CD14-positive monocyte (primary cell): ENCODE data around the gene IQCN. TPM values are rescaled to one million over a fixed set of nuclear protein-coding genes. Genes with fewer than 3 reads are reported as not detected.

ENCODE experiments used
- DNase-seq, 3 donors: peaks; one replicate each; pipeline ENCODE4 v3.0.0-alpha.2; 2011 to 2022
- H2AFZ ChIP-seq: 2 replicates; pipeline ENCODE4 v1.6.0; 2012; ENCODE audit warnings: mild to moderate bottlenecking, low read depth, low read length, inconsistent platforms; ENCODE audit not compliant: insufficient read depth, poor library complexity, severe bottlenecking
- H3K27ac ChIP-seq, 2 donors: 1 replicate in 1 of 2; 2 replicates in 1 of 2; pipeline ENCODE4 v1.5.1; 2012 to 2013; ENCODE audit warnings: low read length in 2 of 2, control low read depth in 1 of 2, inconsistent platforms in 1 of 2, low read depth in 1 of 2, mild to moderate bottlenecking in 1 of 2
- H3K27me3 ChIP-seq, 2 donors: one replicate each; pipeline versions ENCODE4 v1.6.0 to v1.6.1; 2011 to 2013; ENCODE audit warnings: low read length in 2 of 2; ENCODE audit not compliant: control insufficient read depth in 2 of 2, insufficient read depth in 2 of 2
- H3K36me3 ChIP-seq, 2 donors: replicated peaks in 1 of 2; 1 replicate in 1 of 2; 2 replicates in 1 of 2; pipeline versions ENCODE4 v1.5.1 to v1.6.1; 2012 to 2013; ENCODE audit warnings: low read length in 2 of 2, control low read depth in 1 of 2, inconsistent platforms in 1 of 2, mild to moderate bottlenecking in 1 of 2; ENCODE audit not compliant: insufficient read depth in 2 of 2, control insufficient read depth in 1 of 2
- H3K4me1 ChIP-seq, 2 donors: 1 replicate in 1 of 2; 2 replicates in 1 of 2; pipeline versions ENCODE4 v1.5.1 to v1.6.1; 2012 to 2013; ENCODE audit warnings: low read length in 2 of 2, control low read depth in 1 of 2, inconsistent platforms in 1 of 2, mild to moderate bottlenecking in 1 of 2, moderate library complexity in 1 of 2; ENCODE audit not compliant: insufficient read depth in 2 of 2, control insufficient read depth in 1 of 2
- H3K4me2 ChIP-seq: replicated peaks from 2 replicates; pipeline ENCODE3; 2012; ENCODE audit warnings: low read length, moderate library complexity, mild to moderate bottlenecking; ENCODE audit not compliant: poor library complexity, severe bottlenecking; ENCODE audit errors: extremely low read depth
- H3K4me3 ChIP-seq, 3 experiments: fragments of 200-600 bp in 1 of 3; sonication (generic) in 1 of 3; replicated peaks in 1 of 3; 1 replicate in 2 of 3; 2 replicates in 1 of 3; pipeline ENCODE4 v1.5.1; 2011 to 2013; ENCODE audit warnings: low read length in 3 of 3, mild to moderate bottlenecking in 3 of 3, control low read depth in 2 of 3, low read depth in 2 of 3, inconsistent platforms in 1 of 3, moderate library complexity in 1 of 3
- H3K79me2 ChIP-seq: 2 replicates; pipeline ENCODE4 v1.6.0; 2012; ENCODE audit warnings: mild to moderate bottlenecking, control low read depth, inconsistent platforms, low read length, moderate library complexity; ENCODE audit not compliant: insufficient read depth
- H3K9ac ChIP-seq: 2 replicates; pipeline ENCODE4 v1.6.0; 2017; ENCODE audit warnings: low read length, mild to moderate bottlenecking; ENCODE audit not compliant: insufficient read depth, poor library complexity, severe bottlenecking
- H3K9me3 ChIP-seq, 2 donors: replicated peaks in 1 of 2; 1 replicate in 1 of 2; 2 replicates in 1 of 2; pipeline versions ENCODE4 v1.5.1 to v1.6.1; 2012 to 2013; ENCODE audit warnings: low read length in 2 of 2, control low read depth in 1 of 2; ENCODE audit not compliant: control insufficient read depth in 1 of 2, insufficient read depth in 1 of 2
- H4K20me1 ChIP-seq: 2 replicates; pipeline ENCODE4 v1.6.0; 2012; ENCODE audit warnings: mild to moderate bottlenecking, low read length, control low read depth, moderate library complexity; ENCODE audit not compliant: insufficient read depth
- H3K27ac Mint-ChIP-seq, 7 donors: one replicate each; pipeline ENCODE4 v1.8.0; 2020; ENCODE audit warnings: mild to moderate bottlenecking in 7 of 7, mixed read lengths in 7 of 7, moderate library complexity in 6 of 7, inconsistent platforms in 2 of 7
- H3K27me3 Mint-ChIP-seq, 3 donors: one replicate each; pipeline ENCODE4 v1.8.0; 2021 to 2022; ENCODE audit warnings: low read depth in 3 of 3, mild to moderate bottlenecking in 3 of 3, mixed read lengths in 3 of 3, moderate library complexity in 3 of 3, inconsistent platforms in 1 of 3
- H3K36me3 Mint-ChIP-seq, 2 donors: one replicate each; pipeline ENCODE4 v1.8.0; 2020; ENCODE audit warnings: mixed read lengths in 2 of 2, inconsistent platforms in 1 of 2, mild to moderate bottlenecking in 1 of 2
- H3K4me1 Mint-ChIP-seq: one replicate; pipeline ENCODE4 v1.8.0; 2020; ENCODE audit warnings: mild to moderate bottlenecking, mixed read lengths
- H3K4me3 Mint-ChIP-seq, 2 donors: one replicate each; pipeline ENCODE4 v1.8.0; 2020; ENCODE audit warnings: mild to moderate bottlenecking in 2 of 2, mixed read lengths in 2 of 2, moderate library complexity in 1 of 2
- H3K9me3 Mint-ChIP-seq, 7 donors: one replicate each; pipeline ENCODE4 v1.8.0; 2020 to 2022; ENCODE audit warnings: mixed read lengths in 7 of 7, mild to moderate bottlenecking in 6 of 7, moderate library complexity in 6 of 7, inconsistent platforms in 2 of 7
- WGBS: methylation state at CpG from one replicate; pipeline ENCODE4 v1.1.5; 2013; ENCODE audit warnings: missing lambda C conversion rate; ENCODE audit not compliant: insufficient coverage; 5-methylcytosine and 5-hydroxymethylcytosine counted together
- intact Hi-C, 2 donors: fragments of 100-400 bp; cut with micrococcal nuclease; formaldehyde crosslinking; loops; one replicate each; pipeline versions ENCODE4 v1.15.0 to v1.15.1; 2023
- polyA plus RNA-seq, 3 donors: library from polyadenylated mRNA; depleted of rRNA in 1 of 3; unstranded in 2 of 3; stranded (reverse) in 1 of 3; fragments of 300-500 nt in 2 of 3; fragments of >200 nt in 1 of 3; fragmentation: Illumina TruSeq in 2 of 3; gene quantifications; 1 replicate in 2 of 3; 2 replicates in 1 of 3; pipeline ENCODE4 v1.2.3, GENCODE V29; 2012 to 2021
- TF ChIP-seq, protein P1 (sequence below): fragments of 200-600 bp; IDR thresholded peaks from one replicate; pipeline ENCODE4 v1.8.0; 2022; ENCODE audit warnings: antibody characterized with exemption, mild to moderate bottlenecking

Gene IQCN
- polyA plus RNA-seq, 3 donors, result 6.9 TPM; not detected in 2

DNA sequence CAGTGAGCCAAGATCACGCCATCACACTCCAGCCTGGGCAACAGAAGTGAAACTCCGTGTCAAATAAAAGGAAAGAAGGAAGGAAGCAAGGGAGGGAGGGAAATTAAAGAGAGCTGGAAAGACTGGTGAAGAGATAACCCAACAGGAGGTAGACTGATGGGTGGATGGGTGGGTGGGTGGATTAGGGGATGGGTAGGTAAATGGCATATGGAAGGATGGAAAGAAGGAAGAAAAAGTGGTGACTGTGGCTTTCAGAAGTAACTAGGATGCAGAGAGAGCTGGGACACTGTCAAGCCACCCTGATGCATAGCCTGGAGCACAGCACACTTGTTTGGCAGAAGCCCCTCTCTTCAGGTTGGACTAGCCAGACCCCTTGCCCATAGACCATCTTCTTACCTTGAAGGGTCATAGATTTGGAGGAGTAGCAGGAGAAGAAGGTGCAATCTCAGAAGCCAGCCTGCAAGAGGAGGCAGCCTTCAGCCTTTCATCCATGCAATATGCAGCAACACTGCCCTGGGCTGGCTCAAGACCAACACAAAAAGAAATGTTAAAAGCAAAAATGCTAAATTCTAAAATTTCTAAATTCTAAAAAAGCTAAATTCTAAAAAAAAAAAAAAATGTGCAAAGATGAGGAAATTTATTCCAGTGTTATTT, 5.1 kb downstream of the IQCN start:
- no peak for DNase-seq
- H3K36me3 Mint-ChIP-seq, result peaks cover 27 to 31% of the 10 kb centered on the region in 2 donors
- Histone ChIP-seq H3K79me2 (no peaks in the 10 kb centered on the region), H3K9me3 (no peaks in the 10 kb centered on the region), H3K27ac (no peak overlapping the region), H3K9ac (no peak overlapping the region), H3K4me3 (no peak overlapping the region), H3K4me2 (no peak overlapping the region), H3K36me3 (peaks cover 5 to 24% of the 10 kb centered on the region in 2 donors), H2AFZ (no peak overlapping the region), H3K27me3 (no peaks in the 10 kb centered on the region), H4K20me1 (peaks cover 50% of the 10 kb centered on the region), H3K4me1 (peaks cover 7 to 10% of the 10 kb centered on the region in 2 donors)
- peak overlapping the region in 4 of 7 donors; percentile 17 to 82 (median 72) for H3K27ac Mint-ChIP-seq
- intact Hi-C loops, result no loop called here
- no peaks in the 10 kb centered on the region for H3K9me3 Mint-ChIP-seq
- peaks cover 0 to 8% (median 0%) of the 10 kb centered on the region in 3 donors for H3K27me3 Mint-ChIP-seq
- H3K4me3 Mint-ChIP-seq, result no peak overlapping the region
- H3K4me1 Mint-ChIP-seq, result peaks cover 10% of the 10 kb centered on the region
- TF ChIP-seq, protein P1, sequence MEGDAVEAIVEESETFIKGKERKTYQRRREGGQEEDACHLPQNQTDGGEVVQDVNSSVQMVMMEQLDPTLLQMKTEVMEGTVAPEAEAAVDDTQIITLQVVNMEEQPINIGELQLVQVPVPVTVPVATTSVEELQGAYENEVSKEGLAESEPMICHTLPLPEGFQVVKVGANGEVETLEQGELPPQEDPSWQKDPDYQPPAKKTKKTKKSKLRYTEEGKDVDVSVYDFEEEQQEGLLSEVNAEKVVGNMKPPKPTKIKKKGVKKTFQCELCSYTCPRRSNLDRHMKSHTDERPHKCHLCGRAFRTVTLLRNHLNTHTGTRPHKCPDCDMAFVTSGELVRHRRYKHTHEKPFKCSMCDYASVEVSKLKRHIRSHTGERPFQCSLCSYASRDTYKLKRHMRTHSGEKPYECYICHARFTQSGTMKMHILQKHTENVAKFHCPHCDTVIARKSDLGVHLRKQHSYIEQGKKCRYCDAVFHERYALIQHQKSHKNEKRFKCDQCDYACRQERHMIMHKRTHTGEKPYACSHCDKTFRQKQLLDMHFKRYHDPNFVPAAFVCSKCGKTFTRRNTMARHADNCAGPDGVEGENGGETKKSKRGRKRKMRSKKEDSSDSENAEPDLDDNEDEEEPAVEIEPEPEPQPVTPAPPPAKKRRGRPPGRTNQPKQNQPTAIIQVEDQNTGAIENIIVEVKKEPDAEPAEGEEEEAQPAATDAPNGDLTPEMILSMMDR, result no peak
- 0% methylated on average over 2 of the region's 2 CpGs for WGBS

DNA sequence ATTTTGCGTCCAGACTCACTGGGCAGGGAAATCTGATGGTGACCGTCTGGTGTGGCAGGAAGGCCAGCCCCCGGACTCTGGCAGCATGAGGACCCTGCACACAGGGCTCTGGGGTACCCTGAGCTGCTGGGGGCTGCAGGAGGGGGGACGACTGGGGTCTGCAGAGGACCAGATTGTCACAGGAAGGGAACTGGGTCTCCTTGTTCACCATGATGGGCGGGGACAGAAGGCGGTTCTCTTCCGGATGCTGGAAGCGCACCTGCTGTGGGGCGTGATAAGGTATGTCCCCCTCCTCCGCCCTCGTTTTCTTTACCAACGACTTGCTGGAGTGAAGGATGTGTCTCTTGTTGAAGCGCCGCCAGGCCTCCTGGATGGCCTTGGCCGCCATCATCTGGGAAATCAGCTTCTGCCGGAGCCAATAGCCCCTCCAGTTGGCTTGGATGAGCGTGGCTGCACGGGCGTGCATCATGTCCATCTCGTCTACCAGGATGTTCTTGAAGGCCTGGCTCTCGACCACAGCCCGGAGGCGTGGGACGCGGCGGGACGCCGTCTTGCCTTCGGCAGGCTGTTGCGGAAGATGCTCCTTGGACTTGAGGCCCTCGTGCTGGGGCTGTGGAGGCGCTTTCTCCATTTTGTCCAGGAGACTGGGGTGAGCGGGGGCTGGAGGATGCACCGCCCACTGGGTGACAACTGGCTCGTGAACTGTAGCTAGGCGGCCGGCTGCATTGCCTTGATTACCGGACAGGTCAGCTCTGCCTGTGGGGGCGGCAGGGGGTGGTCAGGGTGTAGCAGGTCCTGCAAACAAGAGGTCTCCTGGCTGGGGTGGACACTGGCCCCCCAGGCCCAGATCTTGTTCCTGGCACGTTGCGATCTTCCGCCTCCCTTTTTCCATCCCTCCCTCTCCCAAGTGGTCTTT, 7.2 kb downstream of the IQCN start:
- Mint-ChIP-seq H3K27me3 (peaks cover 0 to under 1% (median under 1%) of the 10 kb centered on the region in 3 donors), H3K4me1 (peaks cover 10% of the 10 kb centered on the region), H3K27ac (no peak overlapping the region), H3K36me3 (peaks cover 25 to 27% of the 10 kb centered on the region in 2 donors), H3K4me3 (no peak overlapping the region), H3K9me3 (no peaks in the 10 kb centered on the region)
- TF ChIP-seq, protein P1, result no peak
- no peak overlapping the region for H3K9ac ChIP-seq
- H2AFZ ChIP-seq, result no peak overlapping the region
- H4K20me1 ChIP-seq, result peaks cover 34% of the 10 kb centered on the region
- H3K4me1 ChIP-seq, result peaks cover 7 to 8% of the 10 kb centered on the region in 2 donors
- no peak overlapping the region for H3K27ac ChIP-seq
- no peak overlapping the region for H3K4me3 ChIP-seq
- H3K27me3 ChIP-seq, result no peaks in the 10 kb centered on the region
- no peak overlapping the region for H3K4me2 ChIP-seq
- DNase-seq, result no peak
- no peaks in the 10 kb centered on the region for H3K79me2 ChIP-seq
- WGBS, result 96% methylated on average over 37 of the region's 42 CpGs
- H3K36me3 ChIP-seq, result peaks cover 5 to 24% of the 10 kb centered on the region in 2 donors
- intact Hi-C loops, result no loop called here
- H3K9me3 ChIP-seq, result no peaks in the 10 kb centered on the region
